ENCODE data around the gene MRPL12. TPM values are rescaled to one million over a fixed set of nuclear protein-coding genes. Genes with fewer than 3 reads are reported as not detected.
A peak's percentile ranks its signal among the peaks of the same experiment; 100 is the strongest.

MRPL12 gene
- total and polyA plus RNA-seq, 2 experiments from 2014 or later, result 50.9 to 153 TPM

DNA sequence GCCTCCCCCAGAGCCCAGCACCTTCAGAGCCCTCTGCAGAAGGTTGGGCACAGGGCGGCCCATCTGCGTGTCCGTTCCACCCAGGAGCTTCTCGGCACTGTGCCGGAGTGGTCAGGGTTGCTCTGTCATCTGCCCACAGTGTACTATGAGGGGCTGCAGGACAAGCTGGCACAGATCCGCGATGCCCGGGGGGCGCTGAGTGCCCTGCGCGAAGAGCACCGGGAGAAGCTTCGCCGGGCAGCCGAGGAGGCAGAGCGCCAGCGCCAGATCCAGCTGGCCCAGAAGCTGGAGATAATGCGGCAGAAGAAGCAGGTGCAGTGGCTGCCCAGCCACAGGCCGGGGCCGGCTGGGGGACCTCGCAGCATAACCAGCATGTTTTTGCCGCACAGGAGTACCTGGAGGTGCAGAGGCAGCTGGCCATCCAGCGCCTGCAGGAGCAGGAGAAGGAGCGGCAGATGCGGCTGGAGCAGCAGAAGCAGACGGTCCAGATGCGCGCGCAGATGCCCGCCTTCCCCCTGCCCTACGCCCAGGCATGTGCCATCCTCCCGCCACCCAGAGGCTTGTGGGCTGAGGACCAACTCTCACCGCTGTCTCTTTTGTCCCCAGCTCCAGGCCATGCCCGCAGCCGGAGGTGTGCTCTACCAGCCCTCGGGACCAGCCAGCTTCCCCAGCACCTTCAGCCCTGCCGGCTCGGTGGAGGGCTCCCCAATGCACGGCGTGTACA is 6.8 kb upstream of the MRPL12 start (continued):
- TF ChIP-seq, protein P1, sequence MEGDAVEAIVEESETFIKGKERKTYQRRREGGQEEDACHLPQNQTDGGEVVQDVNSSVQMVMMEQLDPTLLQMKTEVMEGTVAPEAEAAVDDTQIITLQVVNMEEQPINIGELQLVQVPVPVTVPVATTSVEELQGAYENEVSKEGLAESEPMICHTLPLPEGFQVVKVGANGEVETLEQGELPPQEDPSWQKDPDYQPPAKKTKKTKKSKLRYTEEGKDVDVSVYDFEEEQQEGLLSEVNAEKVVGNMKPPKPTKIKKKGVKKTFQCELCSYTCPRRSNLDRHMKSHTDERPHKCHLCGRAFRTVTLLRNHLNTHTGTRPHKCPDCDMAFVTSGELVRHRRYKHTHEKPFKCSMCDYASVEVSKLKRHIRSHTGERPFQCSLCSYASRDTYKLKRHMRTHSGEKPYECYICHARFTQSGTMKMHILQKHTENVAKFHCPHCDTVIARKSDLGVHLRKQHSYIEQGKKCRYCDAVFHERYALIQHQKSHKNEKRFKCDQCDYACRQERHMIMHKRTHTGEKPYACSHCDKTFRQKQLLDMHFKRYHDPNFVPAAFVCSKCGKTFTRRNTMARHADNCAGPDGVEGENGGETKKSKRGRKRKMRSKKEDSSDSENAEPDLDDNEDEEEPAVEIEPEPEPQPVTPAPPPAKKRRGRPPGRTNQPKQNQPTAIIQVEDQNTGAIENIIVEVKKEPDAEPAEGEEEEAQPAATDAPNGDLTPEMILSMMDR (conservative IDR thresholded peaks at IDR 0.05; ENCODE audit: low read depth in 2 of 2), result no peak

DNA sequence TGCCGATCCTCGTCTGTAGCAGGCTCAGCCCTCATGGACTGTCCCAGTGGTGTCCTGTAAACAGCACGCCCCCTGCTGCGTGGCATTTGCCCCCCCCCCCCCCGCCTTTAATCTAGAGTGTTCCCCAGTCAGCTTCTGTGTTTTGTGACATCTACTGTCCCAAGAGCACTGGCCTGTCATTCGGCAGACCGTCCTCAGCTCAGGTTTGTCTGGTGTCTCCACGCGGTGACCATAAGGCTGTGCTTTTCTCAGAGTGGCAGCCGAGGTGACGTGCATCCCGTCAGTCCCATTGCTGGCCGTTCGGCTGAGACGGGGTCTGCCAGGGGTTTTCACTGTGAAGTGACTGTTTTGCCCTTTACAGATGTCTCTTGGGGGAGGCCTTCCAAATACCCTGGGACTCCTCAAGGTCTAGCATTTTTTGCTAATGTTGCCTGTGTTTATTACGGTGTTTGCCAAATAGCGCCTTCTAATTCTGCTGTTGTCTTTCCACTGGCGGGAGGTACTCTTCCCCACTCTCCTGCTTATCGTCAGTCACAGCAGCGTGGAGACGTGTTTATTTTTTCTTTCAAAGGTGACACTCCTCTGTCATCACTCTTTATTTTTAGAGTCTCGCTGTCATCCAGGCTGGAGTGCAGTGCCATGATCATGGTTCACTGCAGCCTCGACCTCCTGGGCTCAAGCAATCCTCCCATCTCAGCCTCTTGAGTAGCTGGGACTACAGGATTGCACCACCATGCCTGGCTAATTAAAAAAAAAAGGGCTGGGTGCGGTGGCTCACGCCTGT is 5.7 kb upstream of the MRPL12 start:
- DNase-seq (ENCODE audit: low spot score) (no peak), ATAC-seq (no peak)
- peaks cover 5% of the 10 kb centered on the region; the same call in 1 of the 2 replicates for H3K4me1 ChIP-seq (ENCODE audit: insufficient read depth)
- no peak overlapping the region for H3K27ac ChIP-seq (ENCODE audit: low read depth)
- H3K27me3 ChIP-seq (ENCODE audit: insufficient read depth), result no peaks in the 10 kb centered on the region
- Mint-ChIP-seq H3K27me3 (ENCODE audit: insufficient read depth, low read depth, poor library complexity) (peaks cover 10% of the 10 kb centered on the region), H3K4me1 (peaks cover 8% of the 10 kb centered on the region; the same call in 2 of the 3 replicates), H3K4me3 (no peak overlapping the region), H3K36me3 (ENCODE audit: low read depth) (peaks cover 45% of the 10 kb centered on the region), H3K9me3 (no peaks in the 10 kb centered on the region), H3K27ac (peak overlapping the region; percentile 59; the same call in 1 of the 2 replicates)
- no peaks in the 10 kb centered on the region for H3K9me2 ChIP-seq (ENCODE audit: insufficient read depth)
- no peaks in the 10 kb centered on the region for H3K36me3 ChIP-seq (ENCODE audit: insufficient read depth)
- no peak overlapping the region for H2AFZ ChIP-seq
- H4K20me1 ChIP-seq (replicated peaks; ENCODE audit: insufficient read depth), result peaks cover 12% of the 10 kb centered on the region; the same call in 1 of the 2 replicates
- H3K4me2 ChIP-seq, result no peak overlapping the region
- peaks cover 31% of the 10 kb centered on the region for H3K79me2 ChIP-seq (replicated peaks; ENCODE audit: insufficient read depth)
- no peak overlapping the region for H3K4me3 ChIP-seq
- peaks cover 16% of the 10 kb centered on the region; the same call in 1 of the 2 replicates for H3F3A ChIP-seq (replicated peaks; ENCODE audit: low read depth)
- TF ChIP-seq POLR2AphosphoS5 (IDR thresholded peaks at IDR 0.05; ENCODE audit: low read depth) (no peak), NANOG (IDR thresholded peaks at IDR 0.05; ENCODE audit: borderline replicate concordance) (no peak), ZNF114 (CRISPR knock-in tag; IDR thresholded peaks at IDR 0.05) (no peak), JUNB (IDR thresholded peaks at IDR 0.05; ENCODE audit: unreplicated experiment) (no peak), CREB1 (CRISPR knock-in tag; IDR thresholded peaks at IDR 0.05; ENCODE audit: low read depth) (no peak), ZNF331 (CRISPR knock-in tag; IDR thresholded peaks at IDR 0.05; ENCODE audit: low read depth) (no peak), EZH2 (IDR thresholded peaks at IDR 0.05; ENCODE audit: low read depth, unreplicated experiment) (no peak)
- TF ChIP-seq, protein P2, sequence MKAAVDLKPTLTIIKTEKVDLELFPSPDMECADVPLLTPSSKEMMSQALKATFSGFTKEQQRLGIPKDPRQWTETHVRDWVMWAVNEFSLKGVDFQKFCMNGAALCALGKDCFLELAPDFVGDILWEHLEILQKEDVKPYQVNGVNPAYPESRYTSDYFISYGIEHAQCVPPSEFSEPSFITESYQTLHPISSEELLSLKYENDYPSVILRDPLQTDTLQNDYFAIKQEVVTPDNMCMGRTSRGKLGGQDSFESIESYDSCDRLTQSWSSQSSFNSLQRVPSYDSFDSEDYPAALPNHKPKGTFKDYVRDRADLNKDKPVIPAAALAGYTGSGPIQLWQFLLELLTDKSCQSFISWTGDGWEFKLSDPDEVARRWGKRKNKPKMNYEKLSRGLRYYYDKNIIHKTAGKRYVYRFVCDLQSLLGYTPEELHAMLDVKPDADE (IDR thresholded peaks at IDR 0.05), result no peak
- TF ChIP-seq, protein P3, sequence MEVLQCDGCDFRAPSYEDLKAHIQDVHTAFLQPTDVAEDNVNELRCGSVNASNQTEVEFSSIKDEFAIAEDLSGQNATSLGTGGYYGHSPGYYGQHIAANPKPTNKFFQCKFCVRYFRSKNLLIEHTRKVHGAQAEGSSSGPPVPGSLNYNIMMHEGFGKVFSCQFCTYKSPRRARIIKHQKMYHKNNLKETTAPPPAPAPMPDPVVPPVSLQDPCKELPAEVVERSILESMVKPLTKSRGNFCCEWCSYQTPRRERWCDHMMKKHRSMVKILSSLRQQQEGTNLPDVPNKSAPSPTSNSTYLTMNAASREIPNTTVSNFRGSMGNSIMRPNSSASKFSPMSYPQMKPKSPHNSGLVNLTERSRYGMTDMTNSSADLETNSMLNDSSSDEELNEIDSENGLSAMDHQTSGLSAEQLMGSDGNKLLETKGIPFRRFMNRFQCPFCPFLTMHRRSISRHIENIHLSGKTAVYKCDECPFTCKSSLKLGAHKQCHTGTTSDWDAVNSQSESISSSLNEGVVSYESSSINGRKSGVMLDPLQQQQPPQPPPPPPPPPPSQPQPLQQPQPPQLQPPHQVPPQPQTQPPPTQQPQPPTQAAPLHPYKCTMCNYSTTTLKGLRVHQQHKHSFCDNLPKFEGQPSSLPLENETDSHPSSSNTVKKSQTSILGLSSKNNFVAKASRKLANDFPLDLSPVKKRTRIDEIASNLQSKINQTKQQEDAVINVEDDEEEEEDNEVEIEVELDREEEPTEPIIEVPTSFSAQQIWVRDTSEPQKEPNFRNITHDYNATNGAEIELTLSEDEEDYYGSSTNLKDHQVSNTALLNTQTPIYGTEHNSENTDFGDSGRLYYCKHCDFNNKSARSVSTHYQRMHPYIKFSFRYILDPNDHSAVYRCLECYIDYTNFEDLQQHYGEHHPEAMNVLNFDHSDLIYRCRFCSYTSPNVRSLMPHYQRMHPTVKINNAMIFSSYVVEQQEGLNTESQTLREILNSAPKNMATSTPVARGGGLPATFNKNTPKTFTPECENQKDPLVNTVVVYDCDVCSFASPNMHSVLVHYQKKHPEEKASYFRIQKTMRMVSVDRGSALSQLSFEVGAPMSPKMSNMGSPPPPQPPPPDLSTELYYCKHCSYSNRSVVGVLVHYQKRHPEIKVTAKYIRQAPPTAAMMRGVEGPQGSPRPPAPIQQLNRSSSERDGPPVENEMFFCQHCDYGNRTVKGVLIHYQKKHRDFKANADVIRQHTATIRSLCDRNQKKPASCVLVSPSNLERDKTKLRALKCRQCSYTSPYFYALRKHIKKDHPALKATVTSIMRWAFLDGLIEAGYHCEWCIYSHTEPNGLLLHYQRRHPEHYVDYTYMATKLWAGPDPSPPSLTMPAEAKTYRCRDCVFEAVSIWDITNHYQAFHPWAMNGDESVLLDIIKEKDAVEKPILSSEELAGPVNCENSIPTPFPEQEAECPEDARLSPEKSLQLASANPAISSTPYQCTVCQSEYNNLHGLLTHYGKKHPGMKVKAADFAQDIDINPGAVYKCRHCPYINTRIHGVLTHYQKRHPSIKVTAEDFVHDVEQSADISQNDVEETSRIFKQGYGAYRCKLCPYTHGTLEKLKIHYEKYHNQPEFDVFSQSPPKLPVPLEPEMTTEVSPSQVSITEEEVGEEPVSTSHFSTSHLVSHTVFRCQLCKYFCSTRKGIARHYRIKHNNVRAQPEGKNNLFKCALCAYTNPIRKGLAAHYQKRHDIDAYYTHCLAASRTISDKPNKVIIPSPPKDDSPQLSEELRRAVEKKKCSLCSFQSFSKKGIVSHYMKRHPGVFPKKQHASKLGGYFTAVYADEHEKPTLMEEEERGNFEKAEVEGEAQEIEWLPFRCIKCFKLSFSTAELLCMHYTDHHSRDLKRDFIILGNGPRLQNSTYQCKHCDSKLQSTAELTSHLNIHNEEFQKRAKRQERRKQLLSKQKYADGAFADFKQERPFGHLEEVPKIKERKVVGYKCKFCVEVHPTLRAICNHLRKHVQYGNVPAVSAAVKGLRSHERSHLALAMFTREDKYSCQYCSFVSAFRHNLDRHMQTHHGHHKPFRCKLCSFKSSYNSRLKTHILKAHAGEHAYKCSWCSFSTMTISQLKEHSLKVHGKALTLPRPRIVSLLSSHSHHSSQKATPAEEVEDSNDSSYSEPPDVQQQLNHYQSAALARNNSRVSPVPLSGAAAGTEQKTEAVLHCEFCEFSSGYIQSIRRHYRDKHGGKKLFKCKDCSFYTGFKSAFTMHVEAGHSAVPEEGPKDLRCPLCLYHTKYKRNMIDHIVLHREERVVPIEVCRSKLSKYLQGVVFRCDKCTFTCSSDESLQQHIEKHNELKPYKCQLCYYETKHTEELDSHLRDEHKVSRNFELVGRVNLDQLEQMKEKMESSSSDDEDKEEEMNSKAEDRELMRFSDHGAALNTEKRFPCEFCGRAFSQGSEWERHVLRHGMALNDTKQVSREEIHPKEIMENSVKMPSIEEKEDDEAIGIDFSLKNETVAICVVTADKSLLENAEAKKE (CRISPR knock-in tag; IDR thresholded peaks at IDR 0.05), result no peak

Measured in GM23338 (cell line).